Adipocyte (in vitro differentiated cells): ENCODE data around the gene CALN1.

Experiments used
- DNase-seq: peaks from one replicate; pipeline ENCODE4 v3.0.0-alpha.2; 2015; ENCODE audit warnings: low read depth
- H3K27me3 ChIP-seq: replicated peaks from 2 replicates; pipeline ENCODE4 v1.7.0; 2013; ENCODE audit warnings: mild to moderate bottlenecking, low read length, moderate library complexity; ENCODE audit not compliant: control insufficient read depth, insufficient read depth
- H3K36me3 ChIP-seq: 2 replicates; pipeline ENCODE4 v1.7.0; 2013; ENCODE audit warnings: low read length, mild to moderate bottlenecking, moderate library complexity; ENCODE audit not compliant: control insufficient read depth, insufficient read depth, severe bottlenecking
- H3K4me1 ChIP-seq: 2 replicates; pipeline ENCODE4 v1.7.0; 2013; ENCODE audit warnings: mild to moderate bottlenecking, low read length, moderate library complexity; ENCODE audit not compliant: control insufficient read depth, insufficient read depth
- H3K4me3 ChIP-seq: 2 replicates; pipeline ENCODE4 v1.7.0; 2013; ENCODE audit warnings: mild to moderate bottlenecking, low read length, moderate library complexity
- H3K9ac ChIP-seq: 2 replicates; pipeline ENCODE4 v1.7.0; 2013; ENCODE audit warnings: mild to moderate bottlenecking, low read length, moderate library complexity
- H3K9me3 ChIP-seq: 2 replicates; pipeline ENCODE4 v1.7.0; 2013; ENCODE audit warnings: mild to moderate bottlenecking, low read length, moderate library complexity; ENCODE audit not compliant: control insufficient read depth

Gene CALN1

GRCh38 chr7:72406820-72407403 lies 5.2 kb downstream of the CALN1 start:
- no peak overlapping the region for H3K9ac ChIP-seq
- H3K36me3 ChIP-seq, result no peaks in the 10 kb centered on the region
- H3K27me3 ChIP-seq, result no peaks in the 10 kb centered on the region
- no peak overlapping the region for H3K4me3 ChIP-seq
- H3K4me1 ChIP-seq, result no peaks in the 10 kb centered on the region
- no peaks in the 10 kb centered on the region for H3K9me3 ChIP-seq
- DNase-seq, result no peak

DNA sequence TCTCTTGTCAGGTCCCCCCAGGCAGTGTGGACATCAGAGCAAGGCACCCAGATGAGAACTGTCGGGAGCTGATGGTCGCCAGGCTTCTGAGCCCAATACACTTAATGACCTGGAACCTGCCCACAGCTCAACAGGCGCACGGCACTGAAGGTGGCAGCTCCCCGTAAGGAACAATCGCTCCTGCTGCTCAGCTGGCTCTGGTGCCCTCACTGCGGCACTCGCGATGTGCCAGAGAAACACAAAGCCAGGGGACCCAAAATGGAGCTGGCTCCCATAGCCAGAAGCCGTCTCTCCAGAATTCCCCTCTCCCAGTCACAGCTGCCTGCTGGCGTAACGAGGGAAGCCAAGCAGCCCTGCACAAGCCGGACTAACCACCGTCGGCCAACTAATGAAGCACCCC lies 6.3 kb downstream of the CALN1 start:
- Histone ChIP-seq H3K9ac (no peak overlapping the region), H3K36me3 (no peaks in the 10 kb centered on the region), H3K9me3 (no peaks in the 10 kb centered on the region), H3K27me3 (no peaks in the 10 kb centered on the region), H3K4me3 (no peak overlapping the region), H3K4me1 (no peaks in the 10 kb centered on the region)
- no peak for DNase-seq

DNA sequence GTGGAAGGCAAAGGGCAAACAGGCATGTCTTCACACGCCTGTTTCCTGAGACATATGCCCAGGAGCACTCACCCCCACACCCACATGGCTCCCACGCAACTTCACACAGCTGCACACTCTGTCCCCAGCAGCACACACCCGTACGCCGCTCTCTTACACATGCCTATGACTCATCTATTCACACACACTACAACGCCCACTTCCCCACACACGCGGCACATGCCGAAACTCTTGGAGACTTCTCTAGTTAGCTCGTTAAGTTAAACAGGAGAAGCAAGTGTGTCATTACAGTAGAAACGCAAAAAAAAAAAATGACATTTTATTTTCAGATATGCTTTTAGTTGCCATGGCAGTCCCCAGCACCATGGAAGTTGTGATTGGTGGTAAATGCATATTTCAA lies 6.7 kb downstream of the CALN1 start:
- H3K9me3 ChIP-seq, result no peaks in the 10 kb centered on the region
- no peak for DNase-seq
- H3K36me3 ChIP-seq, result no peaks in the 10 kb centered on the region
- H3K4me1 ChIP-seq, result no peaks in the 10 kb centered on the region
- no peak overlapping the region for H3K9ac ChIP-seq
- no peak overlapping the region for H3K4me3 ChIP-seq
- no peaks in the 10 kb centered on the region for H3K27me3 ChIP-seq

GRCh38 chr7:72404743-72405142 lies 7.4 kb downstream of the CALN1 start:
- H3K4me1 ChIP-seq, result no peaks in the 10 kb centered on the region
- no peak overlapping the region for H3K4me3 ChIP-seq
- no peaks in the 10 kb centered on the region for H3K27me3 ChIP-seq
- H3K9ac ChIP-seq, result no peak overlapping the region
- H3K36me3 ChIP-seq, result no peaks in the 10 kb centered on the region
- no peak for DNase-seq
- H3K9me3 ChIP-seq, result no peaks in the 10 kb centered on the region

- no peak for DNase-seq
- no peaks in the 10 kb centered on the region for H3K4me1 ChIP-seq
- H3K36me3 ChIP-seq, result no peaks in the 10 kb centered on the region
- no peak overlapping the region for H3K9ac ChIP-seq
- peaks cover 2% of the 10 kb centered on the region for H3K9me3 ChIP-seq
- no peak overlapping the region for H3K4me3 ChIP-seq
- no peaks in the 10 kb centered on the region for H3K27me3 ChIP-seq
Measured at GRCh38 chr7:72403458-72404076, 8.6 kb downstream of the CALN1 start.

DNA sequence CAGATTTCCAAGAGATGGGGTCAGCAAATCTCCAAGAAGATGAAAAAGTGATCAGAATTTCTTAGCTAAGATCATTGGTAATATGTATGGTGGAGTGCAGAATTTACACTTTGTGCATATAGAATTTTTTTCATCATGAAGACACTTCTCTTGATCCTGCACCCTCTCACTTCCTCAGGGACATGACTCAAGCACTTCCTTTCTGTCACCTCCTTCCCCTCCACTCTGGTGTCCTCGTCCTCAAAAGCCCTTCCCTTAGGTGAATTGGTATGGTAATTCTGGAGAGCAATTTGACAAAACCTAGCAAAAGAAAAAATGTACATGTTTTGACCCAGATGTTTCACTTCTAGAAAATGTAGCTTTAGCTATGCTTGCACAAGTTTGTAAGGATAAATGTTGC lies 18.1 kb downstream of the CALN1 start:
- Histone ChIP-seq H3K9ac (no peak overlapping the region), H3K9me3 (peaks cover 1% of the 10 kb centered on the region), H3K27me3 (no peaks in the 10 kb centered on the region), H3K4me3 (no peak overlapping the region), H3K4me1 (no peaks in the 10 kb centered on the region), H3K36me3 (no peaks in the 10 kb centered on the region)
- no peak for DNase-seq

DNA sequence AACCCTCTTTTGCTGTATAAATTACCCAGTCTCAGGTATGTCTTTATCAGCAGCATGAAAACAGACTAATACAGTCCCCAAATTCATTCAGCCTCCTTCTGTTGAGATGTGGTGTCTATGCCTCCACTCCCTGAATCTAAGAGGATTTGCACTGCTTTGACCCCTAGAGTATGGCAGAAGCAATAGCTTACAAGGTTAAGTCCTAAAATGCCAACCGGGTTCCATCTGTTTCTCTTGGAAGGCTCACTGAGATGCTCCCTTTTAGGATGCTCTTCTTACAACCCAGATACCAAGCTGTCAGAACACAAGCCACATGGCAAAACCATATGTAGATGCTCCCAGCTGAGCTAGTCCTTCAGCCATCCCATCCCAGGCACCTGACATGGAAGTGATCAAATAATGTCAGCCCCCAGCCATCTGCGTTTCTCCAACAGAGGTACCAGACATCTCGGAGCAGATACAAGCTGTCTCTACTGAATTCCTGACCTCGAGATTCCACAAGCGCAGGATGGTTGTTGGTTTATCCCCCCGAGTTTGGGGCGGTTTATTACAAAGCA lies 20.2 kb downstream of the CALN1 start:
- Histone ChIP-seq H3K4me3 (no peak overlapping the region), H3K4me1 (no peaks in the 10 kb centered on the region), H3K27me3 (no peaks in the 10 kb centered on the region), H3K9me3 (no peaks in the 10 kb centered on the region), H3K9ac (no peak overlapping the region), H3K36me3 (no peaks in the 10 kb centered on the region)
- no peak for DNase-seq

GRCh38 chr7:72386118-72386517 lies 26.0 kb downstream of the CALN1 start:
- Histone ChIP-seq H3K9ac (no peak overlapping the region), H3K36me3 (no peaks in the 10 kb centered on the region), H3K9me3 (peaks cover 7% of the 10 kb centered on the region), H3K4me3 (no peak overlapping the region), H3K27me3 (no peaks in the 10 kb centered on the region), H3K4me1 (no peaks in the 10 kb centered on the region)
- DNase-seq, result no peak

- no peak for DNase-seq
- no peaks in the 10 kb centered on the region for H3K36me3 ChIP-seq
- H3K9ac ChIP-seq, result no peak overlapping the region
Measured at GRCh38 chr7:72362246-72362645, 49.9 kb downstream of the CALN1 start.

GRCh38 chr7:72345208-72345727 lies 66.9 kb downstream of the CALN1 start:
- Histone ChIP-seq H3K36me3 (no peaks in the 10 kb centered on the region), H3K27me3 (peaks cover 3% of the 10 kb centered on the region), H3K4me1 (no peaks in the 10 kb centered on the region), H3K9me3 (peaks cover 10% of the 10 kb centered on the region), H3K9ac (no peak overlapping the region), H3K4me3 (no peak overlapping the region)
- no peak for DNase-seq

More at GRCh38 chr7:72362246-72362645, 49.9 kb downstream of the CALN1 start:
- Histone ChIP-seq H3K27me3 (no peaks in the 10 kb centered on the region), H3K4me1 (no peaks in the 10 kb centered on the region), H3K4me3 (no peak overlapping the region), H3K9me3 (no peaks in the 10 kb centered on the region)

DNA sequence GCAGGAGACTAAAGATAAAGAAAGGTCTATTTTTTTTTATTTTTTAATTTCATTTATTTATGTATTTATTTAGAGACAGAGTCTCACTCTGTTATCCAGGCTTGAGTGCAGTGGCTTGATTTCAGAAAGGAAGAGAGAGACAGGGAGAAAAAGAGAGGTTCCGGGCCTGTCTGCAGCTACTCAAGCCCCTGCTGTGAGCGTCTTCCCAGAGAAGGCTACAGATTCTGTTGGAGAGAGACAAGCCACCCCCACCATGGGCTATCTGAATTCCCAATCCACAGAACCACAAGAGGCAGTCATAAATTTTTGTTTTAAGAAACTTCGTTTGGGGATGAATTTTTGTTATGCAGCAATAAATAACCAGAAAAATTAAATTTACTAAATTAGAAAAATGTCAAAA lies 68.1 kb downstream of the CALN1 start:
- Histone ChIP-seq H3K27me3 (peaks cover 7% of the 10 kb centered on the region), H3K9ac (no peak overlapping the region), H3K4me3 (no peak overlapping the region), H3K9me3 (peaks cover 8% of the 10 kb centered on the region), H3K36me3 (no peaks in the 10 kb centered on the region), H3K4me1 (no peaks in the 10 kb centered on the region)
- DNase-seq, result no peak
